OCI-LY3 (cell line): ENCODE results near the gene AMFR.

Source experiments
- H2AFZ ChIP-seq: fragments of 200-600, 300-600 bp; shearing (Covaris generic); 2 replicates; pipeline ENCODE4 v1.6.0; 2014; ENCODE audit warnings: antibody characterized with exemption, low read depth, low read length
- H3K27ac ChIP-seq: fragments of 200-600, 300-600 bp; sonication (generic); 2 replicates; pipeline ENCODE4 v1.5.1; 2014; ENCODE audit warnings: mild to moderate bottlenecking, low read length, moderate library complexity, mixed read lengths
- H3K27me3 ChIP-seq: fragments of 200-600, 300-600 bp; sonication (generic); 2 replicates; pipeline ENCODE4 v1.6.1; 2014; ENCODE audit warnings: low read depth, low read length, mixed read lengths
- H3K36me3 ChIP-seq: fragments of 200-600, 300-600 bp; sonication (generic); replicated peaks from 2 replicates; pipeline ENCODE3; 2014; ENCODE audit warnings: low read depth, low read length, mixed read lengths
- H3K4me1 ChIP-seq: fragments of 300-600, 200-600 bp; sonication (generic); 2 replicates; pipeline ENCODE4 v1.6.1; 2014; ENCODE audit warnings: low read length, mixed read lengths
- H3K4me2 ChIP-seq: fragments of 200-600, 300-600 bp; sonication (generic); 2 replicates; pipeline ENCODE4 v1.6.1; 2014; ENCODE audit warnings: low read length, mixed read lengths
- H3K4me3 ChIP-seq: fragments of 300-600, 200-600 bp; sonication (generic); 2 replicates; pipeline ENCODE4 v1.5.1; 2014; ENCODE audit warnings: antibody characterized with exemption, mild to moderate bottlenecking, low read length, moderate library complexity
- H3K79me2 ChIP-seq: fragments of 300-600, 200-600 bp; shearing (Covaris generic); 2 replicates; pipeline ENCODE4 v1.6.1; 2014; ENCODE audit warnings: mild to moderate bottlenecking, low read length, mixed read lengths
- H3K9ac ChIP-seq: fragments of 300-600, 200-600 bp; shearing (Covaris generic); 2 replicates; pipeline ENCODE4 v1.6.0; 2014; ENCODE audit warnings: mild to moderate bottlenecking, low read length, moderate library complexity
- H3K9me3 ChIP-seq: fragments of 200-600, 300-600 bp; shearing (Covaris generic); 2 replicates; pipeline ENCODE4 v1.6.1; 2014; ENCODE audit warnings: low read length, mixed read lengths; ENCODE audit not compliant: insufficient read depth
- H4K20me1 ChIP-seq: fragments of 200-600, 300-600 bp; sonication (generic); 2 replicates; pipeline ENCODE4 v1.6.1; 2016; ENCODE audit warnings: low read length, mixed read lengths; ENCODE audit not compliant: insufficient read depth
- EZH2phosphoT487 ChIP-seq: fragments of 200-600 bp; shearing (Covaris generic); IDR thresholded peaks from 2 replicates; pipeline ENCODE4 v1.6.1; 2018; ENCODE audit warnings: antibody characterized with exemption, mixed run types, low read depth
- TF ChIP-seq, protein P1 (sequence below): fragments of 200-600, 300-600 bp; sonication (generic); IDR thresholded peaks from 2 replicates; pipeline ENCODE4 v1.5.1; 2014; ENCODE audit warnings: antibody characterized with exemption, low read length, low read depth

Gene AMFR

DNA sequence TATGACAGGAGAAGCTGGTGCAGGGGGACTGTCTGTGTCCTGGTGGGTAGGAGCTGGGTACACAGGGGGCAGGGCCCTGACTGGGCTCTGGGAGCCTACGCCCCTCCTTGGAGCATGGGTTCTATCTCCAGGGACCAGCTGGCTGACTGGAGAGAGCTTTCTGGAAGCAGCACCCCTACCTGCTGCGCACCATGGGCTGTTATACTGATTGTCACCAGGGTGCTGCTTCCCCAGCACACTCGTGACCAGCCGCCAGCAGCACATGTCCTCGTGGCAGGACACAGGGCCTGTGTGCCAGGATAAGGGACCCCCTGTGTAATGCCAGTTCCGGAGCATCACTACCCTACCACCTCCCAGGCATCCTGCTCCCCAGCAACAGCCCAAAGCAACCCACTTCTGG is 106.0 kb downstream of the AMFR start:
- Histone ChIP-seq H3K79me2 (no peaks in the 10 kb centered on the region), H3K27me3 (no peaks in the 10 kb centered on the region), H3K4me2 (no peak overlapping the region), H3K27ac (no peak overlapping the region), H2AFZ (no peak overlapping the region), H3K4me3 (no peak overlapping the region), H3K36me3 (no peaks in the 10 kb centered on the region), H3K4me1 (peaks cover 4% of the 10 kb centered on the region), H3K9ac (no peak overlapping the region), H3K9me3 (no peaks in the 10 kb centered on the region), H4K20me1 (no peaks in the 10 kb centered on the region)
- TF ChIP-seq EZH2phosphoT487 = no peak
- TF ChIP-seq, protein P1, sequence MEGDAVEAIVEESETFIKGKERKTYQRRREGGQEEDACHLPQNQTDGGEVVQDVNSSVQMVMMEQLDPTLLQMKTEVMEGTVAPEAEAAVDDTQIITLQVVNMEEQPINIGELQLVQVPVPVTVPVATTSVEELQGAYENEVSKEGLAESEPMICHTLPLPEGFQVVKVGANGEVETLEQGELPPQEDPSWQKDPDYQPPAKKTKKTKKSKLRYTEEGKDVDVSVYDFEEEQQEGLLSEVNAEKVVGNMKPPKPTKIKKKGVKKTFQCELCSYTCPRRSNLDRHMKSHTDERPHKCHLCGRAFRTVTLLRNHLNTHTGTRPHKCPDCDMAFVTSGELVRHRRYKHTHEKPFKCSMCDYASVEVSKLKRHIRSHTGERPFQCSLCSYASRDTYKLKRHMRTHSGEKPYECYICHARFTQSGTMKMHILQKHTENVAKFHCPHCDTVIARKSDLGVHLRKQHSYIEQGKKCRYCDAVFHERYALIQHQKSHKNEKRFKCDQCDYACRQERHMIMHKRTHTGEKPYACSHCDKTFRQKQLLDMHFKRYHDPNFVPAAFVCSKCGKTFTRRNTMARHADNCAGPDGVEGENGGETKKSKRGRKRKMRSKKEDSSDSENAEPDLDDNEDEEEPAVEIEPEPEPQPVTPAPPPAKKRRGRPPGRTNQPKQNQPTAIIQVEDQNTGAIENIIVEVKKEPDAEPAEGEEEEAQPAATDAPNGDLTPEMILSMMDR = no peak

GRCh38 chr16:56318827-56319140 is 106.6 kb downstream of the AMFR start:
- H3K27me3 ChIP-seq = no peaks in the 10 kb centered on the region
- H3K4me2 ChIP-seq = no peak overlapping the region
- TF ChIP-seq EZH2phosphoT487 = no peak
- TF ChIP-seq, protein P1 = no peak
- no peaks in the 10 kb centered on the region for H3K79me2 ChIP-seq
- peaks cover 4% of the 10 kb centered on the region for H3K4me1 ChIP-seq
- no peak overlapping the region for H3K4me3 ChIP-seq
- no peak overlapping the region for H3K9ac ChIP-seq
- H4K20me1 ChIP-seq = no peaks in the 10 kb centered on the region
- no peaks in the 10 kb centered on the region for H3K36me3 ChIP-seq
- no peak overlapping the region for H2AFZ ChIP-seq
- H3K27ac ChIP-seq = no peak overlapping the region
- H3K9me3 ChIP-seq = no peaks in the 10 kb centered on the region

DNA sequence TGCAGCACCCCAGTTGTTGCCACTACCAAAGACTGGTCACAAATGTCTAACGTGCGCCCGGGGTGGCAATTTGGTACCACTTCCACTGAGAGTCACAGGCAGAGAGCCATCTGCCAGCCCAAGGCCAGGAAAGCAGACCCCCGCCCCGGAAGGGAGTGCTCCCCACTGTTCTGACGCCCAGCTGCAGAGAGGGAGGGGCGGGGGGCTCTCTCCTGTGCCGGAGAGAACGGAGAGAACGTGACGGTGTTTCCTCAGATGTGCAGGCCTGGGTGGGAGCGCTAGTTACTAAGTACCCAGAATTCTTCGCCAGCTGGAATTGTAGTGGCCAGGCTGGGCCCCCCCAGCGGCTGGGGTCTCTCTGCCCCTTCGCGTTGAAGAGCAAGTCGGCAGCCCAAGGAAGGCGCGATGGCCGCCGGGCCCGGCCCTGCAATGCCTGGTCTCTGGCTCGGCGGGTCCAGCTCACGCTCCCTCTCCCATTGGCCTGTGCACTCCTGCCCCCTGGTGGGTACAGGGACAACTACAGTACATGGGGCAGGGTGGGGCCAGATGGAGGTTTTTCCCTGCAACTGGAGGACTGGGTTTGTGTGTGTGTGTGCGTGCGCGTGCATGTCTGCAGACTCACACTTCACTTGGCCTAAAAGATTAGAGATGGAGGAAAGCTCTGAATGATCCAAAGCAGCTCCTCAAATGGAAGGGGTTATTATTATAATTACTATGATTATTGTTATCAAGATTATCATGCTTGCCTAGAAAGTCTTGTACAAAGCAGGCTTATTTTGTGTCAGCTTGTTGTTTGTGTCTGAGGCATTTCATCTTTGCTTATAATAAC is 107.1 kb downstream of the AMFR start:
- H3K4me2 ChIP-seq = peak overlapping the region; percentile 87
- no peak overlapping the region for H3K27ac ChIP-seq
- H4K20me1 ChIP-seq = no peaks in the 10 kb centered on the region
- H3K4me3 ChIP-seq = peak overlapping the region; percentile 79
- TF ChIP-seq, protein P1 = peak; percentile 83
- TF ChIP-seq EZH2phosphoT487 = no peak
- no peaks in the 10 kb centered on the region for H3K79me2 ChIP-seq
- H3K27me3 ChIP-seq = no peaks in the 10 kb centered on the region
- H2AFZ ChIP-seq = peak overlapping the region; percentile 98
- peak overlapping the region; percentile 62 for H3K9ac ChIP-seq
- no peaks in the 10 kb centered on the region for H3K9me3 ChIP-seq
- H3K4me1 ChIP-seq = peaks cover 4% of the 10 kb centered on the region
- no peaks in the 10 kb centered on the region for H3K36me3 ChIP-seq

DNA sequence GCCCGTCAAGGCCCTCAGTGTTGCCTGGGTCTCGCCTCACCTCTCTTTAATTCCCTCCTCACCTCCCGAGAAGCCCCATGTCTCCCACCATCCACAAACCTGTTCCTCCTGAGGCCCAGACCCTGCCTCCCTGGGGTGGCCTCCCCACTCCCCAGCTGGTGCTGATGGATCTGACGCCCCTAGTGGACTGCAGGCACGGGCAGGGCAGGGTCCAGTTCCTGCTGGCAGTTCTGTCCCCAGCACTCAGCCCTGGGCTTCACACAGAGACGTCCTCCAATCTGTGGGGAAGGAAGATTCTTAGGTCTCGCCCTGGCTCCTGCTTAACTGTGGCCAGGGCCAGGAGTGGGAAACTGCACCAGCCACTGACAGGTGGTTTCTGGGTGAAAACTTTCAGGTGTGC is 108.8 kb downstream of the AMFR start:
- Histone ChIP-seq H3K27ac (no peak overlapping the region), H3K79me2 (no peaks in the 10 kb centered on the region), H3K27me3 (no peaks in the 10 kb centered on the region), H3K9me3 (no peaks in the 10 kb centered on the region), H3K36me3 (no peaks in the 10 kb centered on the region), H3K4me1 (peaks cover 4% of the 10 kb centered on the region), H2AFZ (no peak overlapping the region), H3K9ac (no peak overlapping the region), H3K4me2 (no peak overlapping the region), H4K20me1 (no peaks in the 10 kb centered on the region), H3K4me3 (no peak overlapping the region)
- TF ChIP-seq, protein P1 = no peak
- TF ChIP-seq EZH2phosphoT487 = no peak
